Stomach (tissue), 9 donors: ENCODE measurements around the gene CREB3. TPM values are rescaled to one million over a fixed set of nuclear protein-coding genes. Genes with fewer than 3 reads are reported as not detected.
A peak's percentile ranks its signal among the peaks of the same experiment; 100 is the strongest.

Source experiments
- DNase-seq, 2 donors: peaks; one replicate each; pipeline versions ENCODE4 v3.0.0 to v3.0.0-alpha.2; 2013 to 2019
- H3K27ac ChIP-seq, 5 donors: fragments of 200-600 bp in 4 of 5; sonication (generic) in 4 of 5; one replicate each; pipeline ENCODE4 v1.5.1; 2013 to 2019; ENCODE audit warnings: mild to moderate bottlenecking in 1 of 5, moderate library complexity in 1 of 5
- H3K27me3 ChIP-seq, 3 donors: fragments of 200-600 bp; sonication (generic); one replicate each; pipeline ENCODE4 v1.5.1; 2017 to 2019; ENCODE audit warnings: mixed run types in 1 of 3
- H3K36me3 ChIP-seq, 4 donors: fragments of 200-600 bp; sonication (generic); 1 replicate in 3 of 4; 2 replicates in 1 of 4; pipeline ENCODE4 v1.5.1; 2016 to 2019
- H3K4me1 ChIP-seq, 4 donors: fragments of 200-600 bp; sonication (generic); one replicate each; pipeline ENCODE4 v1.5.1; 2016 to 2019
- H3K4me3 ChIP-seq, 4 donors: fragments of 200-600 bp; sonication (generic) in 3 of 4; one replicate each; pipeline ENCODE4 v1.5.1; 2016 to 2019; ENCODE audit warnings: mild to moderate bottlenecking in 1 of 4
- H3K9me3 ChIP-seq, 4 donors: fragments of 200-600 bp; sonication (generic); one replicate each; pipeline ENCODE4 v1.5.1; 2016 to 2019
- CTCF ChIP-seq, 7 experiments: fragments of 450-650 bp in 4 of 7; fragments of 200-600 bp in 3 of 7; sonication (generic) in 3 of 7; IDR thresholded peaks; one replicate each; pipeline ENCODE4 v1.5.1; 2016 to 2019; ENCODE audit warnings: antibody characterized with exemption in 7 of 7, control low read depth in 2 of 7, mild to moderate bottlenecking in 1 of 7
- EP300 ChIP-seq: sonication (generic); formaldehyde crosslinking; IDR thresholded peaks from one replicate; pipeline ENCODE4 v1.6.1; 2017; ENCODE audit warnings: antibody characterized with exemption
- POLR2A ChIP-seq, 4 donors: fragments of 450-650 bp; IDR thresholded peaks; one replicate each; pipeline ENCODE4 v1.6.1; 2016; ENCODE audit warnings: antibody characterized with exemption in 4 of 4, control low read depth in 2 of 4, mild to moderate bottlenecking in 1 of 4, moderate library complexity in 1 of 4
- POLR2AphosphoS5 ChIP-seq, 3 donors: sonication (generic); formaldehyde crosslinking; IDR thresholded peaks; one replicate each; pipeline ENCODE4 v1.6.1; 2016; ENCODE audit warnings: antibody characterized with exemption in 3 of 3
- WGBS, 5 donors: extraction: QIAGEN DNeasy Blood & Tissue Kit in 3 of 5; methylation state at CpG; one replicate each; pipeline versions ENCODE4 v1.1.5 to v1.1.7; 2013 to 2018; 5-methylcytosine and 5-hydroxymethylcytosine counted together
- intact Hi-C: fragments of 100-400 bp; cut with DNase I; formaldehyde crosslinking; loops from one replicate; pipeline ENCODE4 v1.15.1; 2023; ENCODE audit warnings: low total_unique reads
- polyA plus RNA-seq, 3 donors: library from polyadenylated mRNA; stranded (reverse); fragments of 200-250 nt; gene quantifications; one replicate each; pipeline ENCODE4 v1.2.3, GENCODE V29; 2013
- total RNA-seq, 5 donors: library from RNA; depleted of rRNA; stranded (reverse); fragments of >200 nt; gene quantifications; one replicate each; pipeline versions ENCODE4 v1.1.0 to v1.2.3, GENCODE V29; 2014 to 2016
- donor health status: healthy with polysubstance abuse.
- donor health status: Bipolar disorder and iron deficiency.
- donor health status: healthy.

CREB3 gene
- total and polyA plus RNA-seq, 8 donors: 29.4 to 84.0 (median 39.2) TPM

DNA sequence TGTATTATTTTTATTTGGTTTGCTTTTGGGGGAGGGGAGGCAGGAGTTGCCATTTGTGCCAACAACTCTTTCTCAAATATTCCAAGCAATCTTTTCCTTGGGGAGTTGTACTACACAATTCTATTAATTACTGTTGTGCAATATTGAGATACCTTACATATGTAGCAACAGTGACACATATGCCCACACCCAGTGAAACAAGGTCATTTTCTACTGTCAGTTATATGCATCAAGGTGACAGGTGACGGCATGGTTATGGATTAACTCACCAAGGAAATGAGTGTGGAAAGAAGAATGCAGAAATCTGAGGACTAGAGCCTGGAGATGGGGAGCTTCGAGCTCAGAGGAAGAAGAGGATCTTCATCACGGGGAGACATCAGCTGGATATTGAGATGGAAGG is 39.5 kb downstream of the CREB3 start:
- no peaks in the 10 kb centered on the region for H3K36me3 ChIP-seq
- peak overlapping the region in 4 of 5 donors; percentile 7 to 78 (median 64) for H3K27ac ChIP-seq
- no peak for TF ChIP-seq EP300
- TF ChIP-seq POLR2AphosphoS5 (IDR thresholded peaks at IDR 0.05): peak in 1 of 3 donors; percentile 63
- TF ChIP-seq CTCF (IDR thresholded peaks at IDR 0.05): no peak
- no peaks in the 10 kb centered on the region for H3K9me3 ChIP-seq
- WGBS, 5 donors: 46 to 62% (median 55%) methylated on average over 3 of the region's 3 CpGs
- no peak overlapping the region for H3K4me3 ChIP-seq
- intact Hi-C loops: no loop called here
- H3K4me1 ChIP-seq: peaks cover 10 to 36% (median 24%) of the 10 kb centered on the region in 4 donors
- no peaks in the 10 kb centered on the region for H3K27me3 ChIP-seq
- peak in 1 of 2 donors; percentile 61 for DNase-seq

- no peaks in the 10 kb centered on the region for H3K27me3 ChIP-seq
- no peaks in the 10 kb centered on the region for H3K9me3 ChIP-seq
- H3K27ac ChIP-seq: no peak overlapping the region
- no peaks in the 10 kb centered on the region for H3K36me3 ChIP-seq
- 72 to 86% (median 75%) methylated on average over 7 of the region's 7 CpGs for WGBS, 5 donors
- peak in 1 of 2 donors; percentile 29 for DNase-seq
- intact Hi-C loops: no loop called here
- no peak for TF ChIP-seq CTCF (IDR thresholded peaks at IDR 0.05)
- TF ChIP-seq EP300: no peak
- TF ChIP-seq POLR2AphosphoS5 (IDR thresholded peaks at IDR 0.05): no peak
- TF ChIP-seq POLR2A (IDR thresholded peaks at IDR 0.05): no peak
- H3K4me1 ChIP-seq: peaks cover 10 to 25% (median 21%) of the 10 kb centered on the region in 4 donors
- H3K4me3 ChIP-seq: no peak overlapping the region
Measured at GRCh38 chr9:35774907-35775635, 42.6 kb downstream of the CREB3 start.

DNA sequence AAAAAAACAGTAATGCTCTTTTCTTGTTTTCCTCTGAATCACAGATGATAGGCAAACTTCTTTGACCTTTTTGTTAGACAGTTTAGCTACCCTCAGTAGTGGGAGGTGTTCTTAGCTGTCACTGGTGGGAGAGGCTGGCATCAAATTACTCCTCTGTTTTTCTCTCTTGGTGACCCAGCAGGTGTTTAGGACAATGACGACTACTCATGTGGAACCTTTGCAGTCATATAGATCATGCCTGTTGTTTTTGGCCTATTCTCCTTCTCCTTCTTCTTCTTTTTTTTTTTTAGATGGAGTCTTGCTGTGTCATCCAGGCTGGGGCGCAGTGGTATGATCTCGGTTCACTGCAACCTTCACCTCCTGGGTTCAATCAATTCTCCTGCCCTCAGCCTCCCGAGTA is 43.6 kb downstream of the CREB3 start:
- Histone ChIP-seq H3K4me3 (no peak overlapping the region), H3K27me3 (no peaks in the 10 kb centered on the region), H3K9me3 (no peaks in the 10 kb centered on the region), H3K27ac (no peak overlapping the region), H3K4me1 (peaks cover 8 to 16% (median 12%) of the 10 kb centered on the region in 4 donors), H3K36me3 (no peaks in the 10 kb centered on the region)
- TF ChIP-seq POLR2A (IDR thresholded peaks at IDR 0.05) (no peak), CTCF (IDR thresholded peaks at IDR 0.05) (no peak), POLR2AphosphoS5 (IDR thresholded peaks at IDR 0.05) (no peak), EP300 (no peak)
- DNase-seq: no peak
- intact Hi-C loops: no loop called here
- WGBS, 5 donors: 89 to 93% (median 90%) methylated on average over 4 of the region's 4 CpGs

DNA sequence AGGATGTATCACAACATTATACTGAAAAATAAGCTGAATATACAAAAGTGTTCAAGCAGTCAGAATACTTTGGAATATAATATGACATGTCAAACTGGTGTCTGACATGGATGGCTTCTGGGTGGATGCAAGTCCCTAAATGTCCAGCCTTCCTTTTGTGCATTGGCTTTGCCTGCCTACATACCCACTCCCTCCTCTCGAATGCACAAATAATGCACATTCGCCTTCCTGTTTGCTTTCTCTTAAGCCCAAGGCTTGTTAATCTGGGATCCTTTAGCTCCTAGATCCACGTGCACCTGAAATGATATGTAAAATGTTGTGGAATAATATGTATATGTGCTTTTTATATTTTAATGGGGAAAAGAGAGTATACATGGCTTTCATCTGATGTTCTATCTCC is 46.0 kb downstream of the CREB3 start:
- Histone ChIP-seq H3K9me3 (no peaks in the 10 kb centered on the region), H3K27me3 (no peaks in the 10 kb centered on the region), H3K4me3 (no peak overlapping the region), H3K27ac (no peak overlapping the region), H3K4me1 (no peaks in the 10 kb centered on the region), H3K36me3 (no peaks in the 10 kb centered on the region)
- no peak for TF ChIP-seq POLR2A (IDR thresholded peaks at IDR 0.05)
- intact Hi-C loops: no loop called here
- DNase-seq: no peak
- 90 to 92% (median 92%) methylated on average over 3 of the region's 3 CpGs for WGBS, 5 donors

DNA sequence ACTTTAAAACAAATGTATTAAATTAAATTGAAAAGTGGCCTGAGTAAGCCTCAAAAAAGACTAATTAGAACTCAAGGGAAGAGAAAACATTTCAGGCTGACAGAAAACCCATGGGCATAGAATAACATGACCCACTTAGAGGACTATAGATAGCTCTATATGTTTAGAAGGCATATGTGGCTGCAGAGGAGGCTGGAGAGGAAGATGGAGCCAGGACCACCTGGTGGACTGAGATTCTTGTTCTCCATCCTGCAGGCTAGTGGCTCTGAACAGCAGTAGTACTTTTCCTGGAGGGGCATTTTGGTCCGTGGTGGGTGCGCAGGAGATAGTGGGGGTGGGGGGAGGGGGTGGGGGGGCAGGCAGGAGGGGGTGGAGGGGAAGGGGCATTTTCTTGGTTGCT is 48.6 kb downstream of the CREB3 start:
- H3K36me3 ChIP-seq: peaks cover 0 to 4% (median 0%) of the 10 kb centered on the region in 4 donors
- TF ChIP-seq CTCF (IDR thresholded peaks at IDR 0.05) (no peak), EP300 (no peak), POLR2A (IDR thresholded peaks at IDR 0.05) (no peak)
- H3K27ac ChIP-seq: no peak overlapping the region
- intact Hi-C loops: no loop called here
- DNase-seq: no peak
- 50 to 82% (median 78%) methylated on average over 2 of the region's 2 CpGs for WGBS, 5 donors
- no peaks in the 10 kb centered on the region for H3K4me1 ChIP-seq
- H3K9me3 ChIP-seq: no peaks in the 10 kb centered on the region
- H3K4me3 ChIP-seq: no peak overlapping the region
- no peaks in the 10 kb centered on the region for H3K27me3 ChIP-seq
